OCI-LY7 (cell line): ENCODE data around the gene CDK6. TPM values are rescaled to one million over a fixed set of nuclear protein-coding genes. Genes with fewer than 3 reads are reported as not detected.

ENCODE experiments used
- BruUV-seq: library from RNA; stranded (reverse); fragments of 400-500 nt; replicated peaks from 2 replicates; lab custom pipeline; 2021; lab: Mats Ljungman, UMichigan
- CTCF ChIA-PET: fragments of 300-600 bp; sonication (Branson Sonifier 250); formaldehyde crosslinking; loops from one replicate; lab custom pipeline; 2022; ENCODE audit warnings: antibody characterized with exemption; ENCODE audit not compliant: unreplicated experiment; lab: Charles Lee
- POLR2A ChIA-PET: fragments of 300-600 bp; sonication (Branson Sonifier 250); formaldehyde crosslinking; loops from one replicate; lab custom pipeline; 2022; ENCODE audit warnings: antibody characterized with exemption; lab: Charles Lee
- DNase-seq: peaks from one replicate; pipeline ENCODE4 v3.0.0-alpha.2; 2015; ENCODE audit warnings: low spot score
- H2AFZ ChIP-seq: fragments of 200-600 bp; sonication (generic), shearing (Covaris generic); 2 replicates; pipeline ENCODE4 v1.6.1; 2014; ENCODE audit warnings: mild to moderate bottlenecking, antibody characterized with exemption, low read length, moderate library complexity
- H3K27ac ChIP-seq: fragments of 200-600 bp; sonication (generic); 2 replicates; pipeline ENCODE4 v1.5.1; 2014; ENCODE audit warnings: mixed run types, low read depth, mild to moderate bottlenecking, moderate library complexity, low read length, inconsistent platforms; ENCODE audit not compliant: poor library complexity, severe bottlenecking
- H3K36me3 ChIP-seq: fragments of 200-600 bp; sonication (generic); 2 replicates; pipeline ENCODE4 v1.6.1; 2014; ENCODE audit warnings: mild to moderate bottlenecking, antibody characterized with exemption, low read length, moderate library complexity, mixed read lengths; ENCODE audit not compliant: insufficient read depth
- H3K4me1 ChIP-seq: fragments of 200-600 bp; sonication (generic); 2 replicates; pipeline ENCODE4 v1.5.1; 2014; ENCODE audit warnings: mild to moderate bottlenecking, low read length; ENCODE audit not compliant: insufficient read depth, poor library complexity, severe bottlenecking
- H3K4me2 ChIP-seq: fragments of 200-600 bp; sonication (generic); 2 replicates; pipeline ENCODE4 v1.6.1; 2014; ENCODE audit warnings: mild to moderate bottlenecking, low read length
- H3K4me3 ChIP-seq: fragments of 200-600 bp; sonication (generic); 2 replicates; pipeline ENCODE4 v1.5.1; 2014; ENCODE audit warnings: mild to moderate bottlenecking, low read depth, low read length; ENCODE audit not compliant: poor library complexity, severe bottlenecking
- H3K79me2 ChIP-seq: fragments of 200-600 bp; sonication (generic); 2 replicates; pipeline ENCODE4 v1.6.1; 2016; ENCODE audit warnings: low read depth, mild to moderate bottlenecking, low read length, moderate library complexity, mixed read lengths; ENCODE audit not compliant: insufficient read depth
- H3K9me2 ChIP-seq: fragments of 200-600 bp; sonication (generic); 2 replicates; pipeline ENCODE4 v1.6.1; 2016; ENCODE audit warnings: mild to moderate bottlenecking, low read length, mixed read lengths; ENCODE audit not compliant: insufficient read depth
- H3K9me3 ChIP-seq: fragments of 200-600 bp; sonication (generic); 2 replicates; pipeline ENCODE4 v1.6.1; 2014; ENCODE audit warnings: mild to moderate bottlenecking, mixed run types, low read length, mixed read lengths
- H4K20me1 ChIP-seq: fragments of 200-600 bp; sonication (generic); 2 replicates; pipeline ENCODE4 v1.6.1; 2014; ENCODE audit warnings: mild to moderate bottlenecking, antibody characterized with exemption, low read length, moderate library complexity, mixed read lengths; ENCODE audit not compliant: insufficient read depth
- CTCF ChIP-seq: fragments of 200-600 bp; sonication (generic); conservative IDR thresholded peaks from 2 replicates; pipeline ENCODE4 v1.5.1; 2014; ENCODE audit warnings: mild to moderate bottlenecking, antibody characterized with exemption, low read length, moderate library complexity, mixed read lengths
- EZH2phosphoT487 ChIP-seq: fragments of 200-600 bp; sonication (generic); IDR thresholded peaks from 2 replicates; pipeline ENCODE4 v1.6.1; 2018; ENCODE audit warnings: low read depth, borderline replicate concordance, mild to moderate bottlenecking, mixed run types, antibody characterized with exemption, low read length, moderate library complexity, mixed read lengths
- intact Hi-C: fragments of 100-400 bp; cut with micrococcal nuclease; formaldehyde crosslinking; loops from one replicate; pipeline ENCODE4 v1.10.0; 2022; ENCODE audit not compliant: unreplicated experiment
- total RNA-seq, 2 experiments: library from RNA; depleted of rRNA in 1 of 2; stranded (reverse); fragments of >200 nt in 1 of 2; shearing (Covaris generic) in 1 of 2; gene quantifications; 2 replicates each; pipeline ENCODE4 v1.2.3, GENCODE V29; 2014 to 2022

The CDK6 gene
- total RNA-seq, 2 experiments from 2014 or later: 35.5 to 44.1 TPM

DNA sequence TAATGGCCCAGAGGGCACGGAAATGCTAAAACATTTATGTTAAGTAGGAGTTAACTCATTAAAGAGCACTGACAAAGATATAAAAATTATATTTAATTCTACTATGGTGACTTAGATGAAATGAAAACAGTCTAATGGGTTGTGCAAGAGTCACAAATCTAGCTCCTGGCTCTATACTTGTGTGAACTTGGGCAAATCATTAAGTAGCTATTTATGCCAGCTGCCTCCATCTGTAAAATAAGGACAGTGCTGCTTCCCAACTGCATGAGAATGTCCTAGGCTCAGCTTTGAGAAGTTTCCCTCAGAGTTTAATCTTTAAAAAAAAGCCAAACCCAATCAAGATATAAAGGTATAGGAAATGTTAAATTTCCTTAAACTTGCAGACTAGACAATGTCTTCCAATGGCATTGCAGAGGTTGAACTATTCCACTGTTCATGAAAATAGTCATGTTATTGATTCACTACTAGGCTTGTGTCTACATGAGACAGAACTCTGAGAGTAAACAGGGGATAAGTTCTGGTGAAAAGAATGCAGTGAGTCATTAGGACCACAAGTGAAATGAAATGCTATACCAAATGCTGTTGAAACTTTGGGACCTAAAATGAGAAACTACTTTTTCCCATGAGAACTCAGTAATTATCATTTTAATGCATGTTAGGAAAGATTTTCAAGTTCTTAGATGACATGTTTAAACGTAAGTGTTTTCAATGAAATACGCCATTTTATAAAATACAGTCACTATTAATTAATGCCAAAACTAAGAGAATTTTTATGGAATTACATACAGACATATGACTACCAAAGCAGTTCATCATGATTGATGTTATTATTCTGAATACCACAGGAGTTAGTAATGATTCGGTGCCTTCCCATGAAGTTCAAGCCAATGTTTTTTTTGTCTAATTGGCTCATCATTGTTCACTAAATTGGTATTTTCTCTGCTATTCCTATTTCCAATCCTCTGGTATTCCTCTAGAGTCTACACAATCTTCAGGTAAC lies 84.2 kb downstream of the CDK6 start:
- Histone ChIP-seq H3K4me3 (no peak overlapping the region), H3K79me2 (no peaks in the 10 kb centered on the region), H3K4me2 (no peak overlapping the region), H3K9me2 (no peaks in the 10 kb centered on the region), H2AFZ (no peak overlapping the region), H4K20me1 (no peaks in the 10 kb centered on the region), H3K36me3 (no peaks in the 10 kb centered on the region; the same call in 1 of the 2 replicates), H3K4me1 (no peaks in the 10 kb centered on the region), H3K9me3 (no peaks in the 10 kb centered on the region), H3K27ac (no peak overlapping the region)
- intact Hi-C loops: no loop called here
- ChIA-PET POLR2A (no interaction called here), CTCF (no interaction called here)
- TF ChIP-seq EZH2phosphoT487: no peak
- TF ChIP-seq CTCF: no peak
- BruUV-seq: no TSS peak
- DNase-seq: no peak

DNA sequence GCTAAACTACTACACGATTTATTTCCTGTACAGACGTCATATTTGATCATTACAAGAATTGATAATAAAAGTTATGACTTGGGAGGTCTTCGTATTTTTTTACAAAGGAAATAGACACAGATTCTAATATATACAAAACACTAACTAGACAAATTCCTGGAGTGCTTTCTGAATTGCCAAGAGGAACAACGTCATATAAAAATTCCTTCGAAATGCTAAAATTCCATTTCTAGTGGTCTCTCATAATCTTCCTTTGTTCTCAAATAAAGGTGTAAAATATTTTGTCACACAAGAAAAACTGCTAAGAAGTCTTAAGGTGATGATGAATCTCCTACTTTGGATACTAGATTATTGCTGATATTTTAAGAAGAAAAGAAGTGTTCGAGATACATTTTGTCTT lies 85.4 kb downstream of the CDK6 start:
- Histone ChIP-seq H4K20me1 (no peaks in the 10 kb centered on the region), H3K36me3 (peaks cover 4% of the 10 kb centered on the region; the same call in 1 of the 2 replicates), H3K9me2 (no peaks in the 10 kb centered on the region), H3K4me2 (no peak overlapping the region), H3K9me3 (no peaks in the 10 kb centered on the region), H3K4me3 (no peak overlapping the region), H3K4me1 (no peaks in the 10 kb centered on the region), H2AFZ (no peak overlapping the region), H3K27ac (no peak overlapping the region), H3K79me2 (no peaks in the 10 kb centered on the region; the same call in 1 of the 2 replicates)
- no TSS peak for BruUV-seq
- no peak for DNase-seq
- intact Hi-C loops: no loop called here
- CTCF ChIA-PET: no interaction called here
- TF ChIP-seq CTCF (no peak), EZH2phosphoT487 (no peak)
- POLR2A ChIA-PET: no interaction called here

- no peak for DNase-seq
- Histone ChIP-seq H3K79me2 (no peaks in the 10 kb centered on the region; the same call in 1 of the 2 replicates), H3K27ac (no peak overlapping the region), H3K4me2 (no peak overlapping the region), H3K9me2 (no peaks in the 10 kb centered on the region), H3K36me3 (peaks cover 4% of the 10 kb centered on the region; the same call in 1 of the 2 replicates), H2AFZ (no peak overlapping the region), H3K4me3 (no peak overlapping the region), H3K4me1 (no peaks in the 10 kb centered on the region), H3K9me3 (no peaks in the 10 kb centered on the region), H4K20me1 (no peaks in the 10 kb centered on the region)
- intact Hi-C loops: no loop called here
- BruUV-seq: no TSS peak
- no peak for TF ChIP-seq EZH2phosphoT487
- POLR2A ChIA-PET: no interaction called here
- CTCF ChIA-PET: no interaction called here
Observed at GRCh38 chr7:92750447-92750839, 85.9 kb downstream of the CDK6 start.
